Measurements from ENCODE around the gene SLC6A19. TPM values are rescaled to one million over a fixed set of nuclear protein-coding genes. Genes with fewer than 3 reads are reported as not detected.

The SLC6A19 gene
- total RNA-seq, 2 donors from 2014 or later = 0.09 to 0.15 TPM

DNA sequence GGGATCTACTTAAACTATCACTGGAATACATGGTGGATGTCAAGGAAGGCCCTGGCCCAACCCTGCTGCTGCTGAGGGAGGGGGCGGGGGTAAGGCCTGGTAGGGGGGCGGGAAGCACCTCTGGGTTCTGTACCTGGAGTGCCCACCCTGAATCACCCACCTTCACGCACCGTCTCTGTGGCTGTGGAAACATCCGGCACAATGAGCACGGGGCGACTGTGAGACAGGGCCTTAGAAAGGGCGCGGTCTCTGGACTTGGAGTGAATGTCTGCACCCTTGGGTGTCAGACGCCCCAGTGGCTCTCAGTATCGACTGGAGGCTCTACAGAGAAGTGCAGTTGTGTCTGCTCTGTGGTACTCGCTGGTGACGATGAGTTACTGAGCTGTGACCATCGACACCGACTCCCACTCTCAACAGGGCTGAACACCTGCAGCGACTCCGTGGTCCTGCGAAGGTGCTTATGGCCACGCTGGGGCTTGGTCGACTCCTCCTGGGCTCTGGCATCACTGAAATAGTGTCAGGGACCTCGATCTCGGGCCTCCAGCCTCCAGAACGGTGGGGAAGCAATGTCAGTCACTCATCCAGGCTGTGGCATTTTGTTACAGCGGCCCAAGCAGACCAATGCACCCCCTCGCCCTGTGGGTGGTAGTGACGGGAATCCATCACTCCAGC is 25.5 kb upstream of the SLC6A19 start:
- Histone ChIP-seq H3K9me3 (ENCODE audit: control insufficient read depth, low read length) (no peaks in the 10 kb centered on the region), H3K27me3 (ENCODE audit: control insufficient read depth, insufficient read depth, low read length, poor library complexity, severe bottlenecking) (no peaks in the 10 kb centered on the region), H3K4me3 (ENCODE audit: low read length) (no peak overlapping the region), H3K4me1 (ENCODE audit: control insufficient read depth, insufficient read depth, low read length) (no peaks in the 10 kb centered on the region), H3K27ac (ENCODE audit: low read depth, low read length) (no peak overlapping the region), H3K9ac (ENCODE audit: extremely low read depth, low read length, poor library complexity, severe bottlenecking) (no peak overlapping the region), H3K36me3 (ENCODE audit: control insufficient read depth, insufficient read depth, low read length) (no peaks in the 10 kb centered on the region)
- TF ChIP-seq, protein P1, sequence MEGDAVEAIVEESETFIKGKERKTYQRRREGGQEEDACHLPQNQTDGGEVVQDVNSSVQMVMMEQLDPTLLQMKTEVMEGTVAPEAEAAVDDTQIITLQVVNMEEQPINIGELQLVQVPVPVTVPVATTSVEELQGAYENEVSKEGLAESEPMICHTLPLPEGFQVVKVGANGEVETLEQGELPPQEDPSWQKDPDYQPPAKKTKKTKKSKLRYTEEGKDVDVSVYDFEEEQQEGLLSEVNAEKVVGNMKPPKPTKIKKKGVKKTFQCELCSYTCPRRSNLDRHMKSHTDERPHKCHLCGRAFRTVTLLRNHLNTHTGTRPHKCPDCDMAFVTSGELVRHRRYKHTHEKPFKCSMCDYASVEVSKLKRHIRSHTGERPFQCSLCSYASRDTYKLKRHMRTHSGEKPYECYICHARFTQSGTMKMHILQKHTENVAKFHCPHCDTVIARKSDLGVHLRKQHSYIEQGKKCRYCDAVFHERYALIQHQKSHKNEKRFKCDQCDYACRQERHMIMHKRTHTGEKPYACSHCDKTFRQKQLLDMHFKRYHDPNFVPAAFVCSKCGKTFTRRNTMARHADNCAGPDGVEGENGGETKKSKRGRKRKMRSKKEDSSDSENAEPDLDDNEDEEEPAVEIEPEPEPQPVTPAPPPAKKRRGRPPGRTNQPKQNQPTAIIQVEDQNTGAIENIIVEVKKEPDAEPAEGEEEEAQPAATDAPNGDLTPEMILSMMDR (conservative IDR thresholded peaks at IDR 0.05) = no peak
- H3K9me3 Mint-ChIP-seq = no peaks in the 10 kb centered on the region
- H3K27ac Mint-ChIP-seq = no peak overlapping the region
- no peaks in the 10 kb centered on the region for H3K4me1 Mint-ChIP-seq
- H3K36me3 Mint-ChIP-seq (ENCODE audit: low read depth) = no peaks in the 10 kb centered on the region
- peaks cover 2% of the 10 kb centered on the region for H3K27me3 Mint-ChIP-seq (ENCODE audit: insufficient read depth)
- H3K4me3 Mint-ChIP-seq = no peak overlapping the region
- WGBS, 2 experiments (ENCODE audit: insufficient coverage in 1 of 2, insufficient read length in 1 of 2) = 91 to 92% methylated on average over 24 to 26 of the region's 26 CpGs
- DNase-seq = no peak

DNA sequence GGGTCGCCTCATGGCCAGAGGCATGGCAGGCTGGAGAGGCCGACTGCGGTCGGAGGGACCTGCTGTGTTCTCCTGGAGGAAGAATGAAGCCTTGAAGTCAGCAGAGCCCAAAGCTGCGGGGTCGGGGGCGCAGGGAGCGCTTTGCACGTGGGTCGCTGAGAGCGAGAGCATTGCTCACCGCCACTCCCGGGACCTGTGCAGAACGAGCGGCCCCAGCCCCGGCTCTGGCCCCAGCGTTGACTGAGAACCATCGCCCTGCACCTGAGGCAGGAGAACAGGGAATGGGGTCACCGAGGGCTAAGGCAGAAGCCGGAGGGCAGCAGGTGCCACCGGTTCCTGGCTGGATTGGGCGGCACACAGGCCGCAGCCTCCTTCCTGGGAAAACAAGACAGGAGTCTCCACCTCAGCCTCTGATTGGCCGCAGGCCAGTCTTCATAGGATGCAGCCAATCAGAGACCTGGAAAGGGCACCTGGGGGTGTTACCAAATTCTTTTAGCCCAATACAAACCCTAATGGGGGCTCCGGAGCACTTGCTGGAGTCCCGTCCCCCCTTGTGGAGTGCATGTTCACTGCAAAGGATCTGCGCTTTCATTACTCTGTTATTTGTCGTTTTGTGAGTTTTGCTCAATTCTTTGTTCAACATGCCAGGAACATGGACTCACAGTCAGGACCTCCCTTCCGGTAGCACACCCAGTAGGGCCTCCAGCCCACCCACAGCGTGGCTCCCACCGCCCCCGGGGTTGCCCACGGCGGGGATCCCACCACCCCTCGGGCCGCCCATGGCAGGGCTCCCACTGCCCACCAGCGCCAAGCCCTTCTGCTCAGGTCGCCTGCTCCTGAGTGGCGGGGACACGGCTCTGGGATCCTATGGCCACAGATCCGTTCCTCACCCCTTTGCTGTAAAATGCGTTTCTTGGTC is 24.7 kb upstream of the SLC6A19 start:
- TF ChIP-seq, protein P1 (conservative IDR thresholded peaks at IDR 0.05) = no peak

DNA sequence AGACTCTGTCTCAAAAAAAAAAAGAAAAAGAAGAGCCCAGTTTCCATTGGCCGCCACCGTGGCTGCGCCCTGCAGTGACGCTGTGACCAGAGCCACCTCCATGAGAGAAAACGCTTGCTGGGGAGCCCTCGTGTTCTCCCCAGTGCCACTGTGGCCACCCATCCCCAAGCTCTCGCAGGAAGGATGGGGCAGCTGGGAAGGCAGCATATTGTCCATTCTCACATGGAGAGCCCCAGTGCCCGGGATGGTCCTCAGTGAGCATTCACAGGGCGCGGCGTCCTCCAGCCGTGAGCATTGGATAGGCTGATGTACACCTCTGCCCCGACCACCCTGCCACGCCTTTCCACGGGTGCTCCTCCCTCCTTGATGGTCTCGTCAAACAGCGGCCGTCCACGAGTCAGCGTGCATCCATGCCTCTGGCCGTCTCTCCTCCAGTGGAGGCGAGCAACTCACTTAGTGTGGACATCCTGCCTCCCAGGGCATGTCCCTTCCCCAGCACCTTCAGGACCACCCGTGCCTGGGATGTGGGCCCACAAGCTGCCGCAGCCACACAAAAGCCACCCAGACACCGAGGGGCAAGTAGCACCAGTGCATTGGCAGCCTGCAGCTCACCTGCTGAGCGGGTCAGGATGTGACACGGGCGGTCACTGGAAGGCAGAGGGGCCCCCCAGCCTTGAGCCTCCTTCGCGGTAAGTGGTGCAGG is 23.4 kb upstream of the SLC6A19 start:
- no peaks in the 10 kb centered on the region for H3K9me3 Mint-ChIP-seq
- TF ChIP-seq, protein P1 (conservative IDR thresholded peaks at IDR 0.05) = no peak
- no peak overlapping the region for H3K4me3 ChIP-seq (ENCODE audit: low read length)
- H3K9me3 ChIP-seq (ENCODE audit: control insufficient read depth, low read length) = no peaks in the 10 kb centered on the region
- H3K9ac ChIP-seq (ENCODE audit: extremely low read depth, low read length, poor library complexity, severe bottlenecking) = no peak overlapping the region
- peaks cover 1% of the 10 kb centered on the region for H3K4me1 Mint-ChIP-seq
- H3K4me1 ChIP-seq (ENCODE audit: control insufficient read depth, insufficient read depth, low read length) = peaks cover 2% of the 10 kb centered on the region
- no peak overlapping the region for H3K27ac Mint-ChIP-seq
- no peaks in the 10 kb centered on the region for H3K27me3 Mint-ChIP-seq (ENCODE audit: insufficient read depth)
- WGBS, 2 experiments (ENCODE audit: insufficient coverage in 1 of 2, insufficient read length in 1 of 2) = 91 to 100% methylated on average over 7 to 30 of the region's 30 CpGs
- no peak overlapping the region for H3K27ac ChIP-seq (ENCODE audit: low read depth, low read length)
- no peaks in the 10 kb centered on the region for H3K36me3 ChIP-seq (ENCODE audit: control insufficient read depth, insufficient read depth, low read length)
- H3K36me3 Mint-ChIP-seq (ENCODE audit: low read depth) = no peaks in the 10 kb centered on the region
- H3K4me3 Mint-ChIP-seq = no peak overlapping the region
- DNase-seq = no peak
- no peaks in the 10 kb centered on the region for H3K27me3 ChIP-seq (ENCODE audit: control insufficient read depth, insufficient read depth, low read length, poor library complexity, severe bottlenecking)

More for the DNA sequence above, 24.7 kb upstream of the SLC6A19 start:
- Mint-ChIP-seq H3K4me3 (no peak overlapping the region), H3K36me3 (ENCODE audit: low read depth) (no peaks in the 10 kb centered on the region), H3K27me3 (ENCODE audit: insufficient read depth) (peaks cover under 1% of the 10 kb centered on the region), H3K9me3 (no peaks in the 10 kb centered on the region), H3K27ac (no peak overlapping the region), H3K4me1 (no peaks in the 10 kb centered on the region)
- no peak overlapping the region for H3K4me3 ChIP-seq (ENCODE audit: low read length)
- no peaks in the 10 kb centered on the region for H3K27me3 ChIP-seq (ENCODE audit: control insufficient read depth, insufficient read depth, low read length, poor library complexity, severe bottlenecking)
- no peak overlapping the region for H3K9ac ChIP-seq (ENCODE audit: extremely low read depth, low read length, poor library complexity, severe bottlenecking)
- no peak overlapping the region for H3K27ac ChIP-seq (ENCODE audit: low read depth, low read length)
- WGBS, 2 experiments (ENCODE audit: insufficient coverage in 1 of 2, insufficient read length in 1 of 2) = 91 to 92% methylated on average over 24 to 42 of the region's 42 CpGs
- no peaks in the 10 kb centered on the region for H3K36me3 ChIP-seq (ENCODE audit: control insufficient read depth, insufficient read depth, low read length)
- H3K4me1 ChIP-seq (ENCODE audit: control insufficient read depth, insufficient read depth, low read length) = no peaks in the 10 kb centered on the region
- H3K9me3 ChIP-seq (ENCODE audit: control insufficient read depth, low read length) = no peaks in the 10 kb centered on the region
- peak; percentile 87 for DNase-seq

Data from endodermal cell (in vitro differentiated cells).